HG03159 (cell line): ENCODE measurements around the gene ARHGEF7.
A peak's percentile ranks its signal among the peaks of the same experiment; 100 is the strongest.

Experiments
- ATAC-seq: cut with Tn5 transposase; IDR thresholded peaks from one replicate; pipeline ENCODE4 v1.9.1; 2021; ENCODE audit warnings: mild to moderate bottlenecking, moderate library complexity; ENCODE audit not compliant: unreplicated experiment

ARHGEF7 gene

GRCh38 chr13:111166882-111167675, 52.0 kb downstream of the ARHGEF7 start:
- peak; percentile 47 for ATAC-seq

- no peak for ATAC-seq
Observed at GRCh38 chr13:111168107-111168506, 53.0 kb downstream of the ARHGEF7 start.

- no peak for ATAC-seq
Observed at GRCh38 chr13:111171112-111171511, 56.0 kb downstream of the ARHGEF7 start.

GRCh38 chr13:111171629-111172028, 56.5 kb downstream of the ARHGEF7 start:
- ATAC-seq, result no peak

- ATAC-seq, result no peak
Observed at GRCh38 chr13:111174377-111175114, 59.4 kb downstream of the ARHGEF7 start.

GRCh38 chr13:111175372-111175771, 60.3 kb downstream of the ARHGEF7 start:
- ATAC-seq, result no peak

GRCh38 chr13:111175935-111176334, 60.8 kb downstream of the ARHGEF7 start:
- no peak for ATAC-seq

GRCh38 chr13:111176421-111176820, 61.3 kb downstream of the ARHGEF7 start:
- ATAC-seq, result no peak

- ATAC-seq, result peak; percentile 85
Observed at GRCh38 chr13:111177081-111177711, 62.1 kb downstream of the ARHGEF7 start.

GRCh38 chr13:111177921-111178320, 62.8 kb downstream of the ARHGEF7 start:
- no peak for ATAC-seq

GRCh38 chr13:111178402-111178801, 63.3 kb downstream of the ARHGEF7 start:
- ATAC-seq, result no peak

- ATAC-seq, result no peak
Observed at GRCh38 chr13:111179908-111180760, 65.0 kb downstream of the ARHGEF7 start.

- no peak for ATAC-seq
Observed at GRCh38 chr13:111181977-111182376, 66.9 kb downstream of the ARHGEF7 start.

- no peak for ATAC-seq
Observed at GRCh38 chr13:111183087-111183645, 68.1 kb downstream of the ARHGEF7 start.

GRCh38 chr13:111183959-111184358, 68.8 kb downstream of the ARHGEF7 start:
- no peak for ATAC-seq

- ATAC-seq, result peak; percentile 90
Observed at GRCh38 chr13:111184458-111185401, 69.6 kb downstream of the ARHGEF7 start.

GRCh38 chr13:111186305-111186935, 71.3 kb downstream of the ARHGEF7 start:
- no peak for ATAC-seq

- ATAC-seq, result no peak
Observed at GRCh38 chr13:111187960-111188541, 72.9 kb downstream of the ARHGEF7 start.
